GM21423 (cell line): Measurements from ENCODE around the gene GRK1.

Experiments used
- ATAC-seq: cut with Tn5 transposase; IDR thresholded peaks from one replicate; pipeline ENCODE4 v1.9.1; 2021; ENCODE audit warnings: mild to moderate bottlenecking, moderate library complexity; ENCODE audit not compliant: unreplicated experiment

GRK1 gene

GRCh38 chr13:113649212-113649611 is 17.8 kb upstream of the GRK1 start:
- ATAC-seq: no peak

DNA sequence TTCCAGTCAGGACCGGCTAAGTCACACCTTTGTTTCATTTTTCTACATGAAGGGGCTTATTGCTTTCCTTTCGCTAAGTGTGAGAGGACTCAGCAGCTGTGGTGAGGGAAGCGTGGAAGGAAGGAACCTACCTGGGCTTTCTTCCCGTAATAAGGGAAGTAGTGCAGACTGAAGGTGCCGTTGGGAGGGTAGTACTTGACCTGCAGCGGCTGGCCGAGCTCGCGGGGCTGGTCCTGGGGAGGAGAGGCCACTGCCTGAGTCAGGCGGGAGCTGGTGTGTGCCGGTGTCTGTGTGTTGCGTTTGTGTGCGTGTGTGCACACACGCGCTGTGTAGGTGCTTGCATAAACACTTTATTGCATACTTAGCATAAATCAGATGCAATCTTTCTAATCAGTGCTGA is 16.7 kb upstream of the GRK1 start:
- no peak for ATAC-seq

- no peak for ATAC-seq
These were observed 16.3 kb upstream of the GRK1 start for GRCh38 chr13:113650731-113651148.

DNA sequence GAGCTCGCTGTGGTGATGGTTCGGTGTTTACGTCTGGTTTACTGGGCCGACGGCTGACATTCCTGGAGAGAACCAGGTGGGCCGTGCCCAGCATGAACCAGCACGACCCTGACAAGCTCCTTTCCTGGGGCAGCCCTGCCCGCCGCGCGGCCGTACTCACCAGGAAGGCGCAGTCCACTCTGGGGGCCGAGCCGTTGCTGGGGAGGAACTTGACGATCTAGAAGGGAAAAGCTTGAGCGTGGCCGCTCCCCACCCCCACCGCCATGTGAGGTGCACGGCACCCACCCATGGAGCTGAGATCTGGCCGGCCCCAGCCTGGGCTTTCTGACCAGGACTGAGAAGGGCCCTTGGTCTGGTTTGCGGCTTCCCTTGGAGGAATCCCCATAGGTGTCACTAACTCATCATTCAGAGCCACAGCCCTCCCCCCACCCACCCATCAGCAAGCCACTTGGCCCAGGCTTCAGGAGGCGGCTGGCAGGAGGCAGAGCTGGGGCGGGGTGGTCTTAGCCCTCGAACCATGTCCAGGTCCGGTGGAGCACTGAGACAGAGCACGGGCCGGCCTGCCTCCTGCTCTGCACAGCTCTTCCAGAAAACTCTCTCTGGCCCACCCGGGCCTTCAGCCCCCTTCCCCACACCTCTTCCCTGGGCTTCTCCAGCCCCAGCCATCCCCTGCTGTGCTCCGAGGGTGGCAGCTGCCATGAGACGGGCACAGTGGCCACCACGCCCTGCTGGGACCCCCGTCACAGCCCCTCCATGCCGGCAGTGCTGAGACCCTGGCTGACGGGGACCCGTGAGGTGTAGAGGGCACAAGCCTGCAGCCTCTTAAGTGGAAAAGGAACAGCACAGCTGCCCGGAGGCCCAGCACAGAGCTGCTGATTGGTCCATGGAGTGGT is 15.3 kb upstream of the GRK1 start:
- no peak for ATAC-seq

GRCh38 chr13:113652404-113653263 is 14.4 kb upstream of the GRK1 start:
- no peak for ATAC-seq

DNA sequence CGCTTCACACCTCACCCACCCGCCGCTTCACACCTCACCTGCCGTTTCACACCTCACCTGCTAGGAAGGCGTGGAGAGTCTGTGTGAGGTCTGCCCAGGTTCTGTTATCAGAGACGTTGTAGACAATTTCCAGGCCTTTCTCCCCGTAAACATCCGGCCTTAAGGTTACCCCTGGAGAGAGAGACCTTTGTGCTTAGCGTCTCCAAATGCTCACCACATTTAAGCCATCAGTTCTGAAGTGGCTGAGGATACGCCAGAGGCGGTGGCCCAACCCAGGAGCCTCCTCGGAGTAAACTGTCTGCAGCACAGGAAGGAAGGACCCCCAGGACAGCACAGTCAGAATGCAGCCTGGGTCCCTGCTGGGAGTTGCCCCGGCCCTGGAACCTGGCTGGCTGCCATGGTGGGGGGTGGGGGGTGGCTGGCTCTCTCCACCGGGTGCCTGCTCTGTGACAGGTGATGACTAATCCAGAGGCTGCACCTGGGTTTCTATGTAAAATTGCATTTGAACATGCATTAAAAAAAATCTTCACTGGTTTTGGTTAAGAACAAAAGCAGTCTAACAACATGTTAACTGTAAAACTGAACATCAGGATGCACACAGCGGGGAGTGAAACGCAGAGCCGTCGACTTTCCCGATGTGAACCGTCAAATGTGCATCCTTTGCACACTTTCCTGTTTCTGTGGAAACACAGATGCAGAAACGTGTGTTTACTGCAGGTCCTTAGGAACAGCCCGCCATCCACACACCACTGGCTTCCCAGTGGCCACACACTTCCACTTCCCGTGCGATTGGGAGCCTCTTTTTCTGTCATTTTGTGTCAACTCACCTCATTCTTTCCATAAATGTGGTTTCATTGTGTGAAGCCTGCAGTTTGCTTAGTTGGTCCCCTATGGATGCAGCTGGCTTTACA is 13.5 kb upstream of the GRK1 start:
- ATAC-seq: no peak

GRCh38 chr13:113654175-113654560 is 12.9 kb upstream of the GRK1 start:
- no peak for ATAC-seq

- no peak for ATAC-seq
These were observed 12.3 kb upstream of the GRK1 start for GRCh38 chr13:113654591-113655345.

DNA sequence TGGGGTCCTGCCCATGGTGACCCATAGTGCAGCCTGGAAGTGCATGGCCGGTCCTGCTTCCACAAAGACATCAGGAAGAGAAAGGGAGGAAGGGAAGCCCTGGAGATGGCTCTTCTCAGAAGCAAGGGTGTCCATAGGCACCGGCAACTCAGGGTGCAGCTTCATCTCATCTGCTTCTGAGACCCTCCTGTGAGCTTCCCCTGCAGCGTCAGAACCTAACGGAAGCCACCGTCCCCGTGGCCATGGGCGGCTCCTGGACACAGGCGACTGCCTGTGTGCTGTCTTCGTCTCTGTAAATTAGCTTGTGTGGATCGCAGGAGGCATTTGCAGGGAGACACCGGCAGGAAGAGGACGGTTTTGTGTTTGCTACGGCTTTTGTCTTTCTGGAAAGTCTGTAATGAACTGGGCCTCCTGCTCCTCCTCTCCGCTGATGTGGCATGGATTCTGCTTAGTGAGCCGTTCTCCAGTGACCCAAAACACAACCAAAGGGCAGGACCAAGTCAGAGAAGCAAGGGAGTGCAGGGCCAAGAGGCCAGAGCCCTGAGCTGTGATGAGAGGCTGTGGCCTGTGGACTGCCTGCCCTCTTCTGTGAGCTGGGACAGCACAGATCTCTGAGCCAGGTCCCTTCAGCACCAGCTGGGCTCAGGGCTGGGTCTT is 11.5 kb upstream of the GRK1 start:
- no peak for ATAC-seq

DNA sequence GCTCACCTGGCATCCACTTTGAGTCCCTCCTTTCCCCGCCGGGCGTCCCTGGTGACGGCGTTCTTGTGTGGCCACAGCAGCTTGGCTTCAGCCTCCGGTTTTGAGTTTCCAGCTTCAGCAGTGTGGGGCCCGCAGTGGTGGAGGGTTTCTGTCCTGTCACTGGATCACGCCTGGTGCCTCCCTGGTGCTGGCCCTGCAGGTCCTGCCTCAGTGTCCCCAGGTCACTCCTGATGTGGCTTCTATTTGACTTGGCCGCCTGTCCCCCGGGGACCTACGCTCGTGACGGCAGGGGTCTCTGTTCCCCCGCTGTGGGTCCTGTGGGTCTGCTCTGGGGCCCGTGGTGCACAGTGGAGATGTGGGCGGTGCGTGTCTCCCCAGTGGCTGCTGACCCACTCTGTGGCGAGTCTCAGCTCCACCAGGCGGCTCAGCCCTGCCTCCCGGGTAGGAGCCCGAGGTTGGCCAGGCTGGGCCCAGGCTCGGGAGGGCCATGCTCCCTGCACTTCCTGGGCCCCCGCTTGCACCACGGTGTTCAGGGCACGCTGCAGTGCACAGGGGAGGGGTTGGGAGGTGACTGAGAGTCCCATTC is 10.9 kb upstream of the GRK1 start:
- no peak for ATAC-seq

GRCh38 chr13:113656831-113657671 is 10.0 kb upstream of the GRK1 start:
- no peak for ATAC-seq

- no peak for ATAC-seq
These were observed 8.9 kb upstream of the GRK1 start, which contains the start of gene ATP4B for GRCh38 chr13:113657851-113658741. Gene ATP4B, minus strand, starts transcription at chr13:113658198. Its CDS starts 54 bp downstream, at chr13:113658144.

- ATAC-seq: no peak
These were observed 8.2 kb upstream of the GRK1 start for GRCh38 chr13:113658836-113659235.

- no peak for ATAC-seq
These were observed 7.7 kb upstream of the GRK1 start for GRCh38 chr13:113659337-113659736.

GRCh38 chr13:113660066-113660465 is 7.0 kb upstream of the GRK1 start:
- no peak for ATAC-seq

GRCh38 chr13:113661509-113661908 is 5.5 kb upstream of the GRK1 start:
- no peak for ATAC-seq

GRCh38 chr13:113663934-113664333 is 3.1 kb upstream of the GRK1 start:
- no peak for ATAC-seq
